Neural progenitor cell (in vitro differentiated cells): ENCODE data around the gene FAM118B. TPM values are rescaled to one million over a fixed set of nuclear protein-coding genes. Genes with fewer than 3 reads are reported as not detected.

Experiments
- DNase-seq: peaks from one replicate; pipeline ENCODE4 v3.0.0-alpha.2; 2016; ENCODE audit warnings: low spot score
- H2AFZ ChIP-seq: fragments of 200-600 bp; sonication (generic); replicated peaks from 2 replicates; pipeline ENCODE4 v1.6.1; 2016; ENCODE audit warnings: antibody characterized with exemption
- H3F3A ChIP-seq: fragments of 200-600 bp; sonication (generic); 2 replicates; pipeline ENCODE4 v1.6.1; 2016; ENCODE audit warnings: antibody characterized with exemption, low read depth
- H3K27ac ChIP-seq: fragments of 200-600 bp; sonication (generic); 2 replicates; pipeline ENCODE4 v1.5.1; 2016; ENCODE audit warnings: mild to moderate bottlenecking
- H3K27me3 ChIP-seq: fragments of 200-600 bp; sonication (generic); 2 replicates; pipeline ENCODE4 v1.6.1; 2016; ENCODE audit warnings: mild to moderate bottlenecking, moderate library complexity
- H3K36me3 ChIP-seq: fragments of 200-600 bp; sonication (generic); 2 replicates; pipeline ENCODE4 v1.5.1; 2016
- H3K4me1 ChIP-seq: fragments of 200-600 bp; sonication (generic); 2 replicates; pipeline ENCODE4 v1.6.1; 2016; ENCODE audit warnings: mixed run types
- H3K4me2 ChIP-seq: fragments of 200-600 bp; sonication (generic); 2 replicates; pipeline ENCODE4 v1.6.1; 2016
- H3K4me3 ChIP-seq: fragments of 200-600 bp; sonication (generic); 2 replicates; pipeline ENCODE4 v1.5.1; 2016
- H3K79me2 ChIP-seq: fragments of 200-600 bp; sonication (generic); 2 replicates; pipeline ENCODE4 v1.6.1; 2016; ENCODE audit warnings: low read depth
- H3K9ac ChIP-seq: fragments of 200-600 bp; sonication (generic); 2 replicates; pipeline ENCODE4 v1.6.1; 2016
- H3K9me3 ChIP-seq: fragments of 200-600 bp; sonication (generic); 2 replicates; pipeline ENCODE4 v1.5.1; 2016; ENCODE audit warnings: low read depth
- H4K20me1 ChIP-seq: fragments of 200-600 bp; sonication (generic); 2 replicates; pipeline ENCODE4 v1.6.1; 2016; ENCODE audit warnings: low read depth
- H3K27ac Mint-ChIP-seq: 3 replicates; pipeline ENCODE4 v1.8.0; 2021; ENCODE audit warnings: mixed read lengths
- H3K27me3 Mint-ChIP-seq: 2 replicates; pipeline ENCODE4 v1.8.0; 2022; ENCODE audit warnings: low read depth, mild to moderate bottlenecking, inconsistent platforms, moderate library complexity, mixed read lengths; ENCODE audit not compliant: insufficient read depth
- H3K36me3 Mint-ChIP-seq: 3 replicates; pipeline ENCODE4 v1.8.0; 2021; ENCODE audit warnings: mixed read lengths
- H3K4me1 Mint-ChIP-seq: 3 replicates; pipeline ENCODE4 v1.8.0; 2021; ENCODE audit warnings: mixed read lengths
- H3K4me3 Mint-ChIP-seq: 3 replicates; pipeline ENCODE4 v1.8.0; 2021; ENCODE audit warnings: mild to moderate bottlenecking, moderate library complexity, mixed read lengths
- H3K9me3 Mint-ChIP-seq: 3 replicates; pipeline ENCODE4 v1.8.0; 2020; ENCODE audit warnings: mixed read lengths
- CTCF ChIP-seq: fragments of 200-600 bp; sonication (generic); IDR thresholded peaks from 2 replicates; pipeline ENCODE4 v1.5.1; 2017; ENCODE audit warnings: antibody characterized with exemption, mild to moderate bottlenecking
- EZH2 ChIP-seq: fragments of 200-600 bp; sonication (generic); IDR thresholded peaks from 2 replicates; pipeline ENCODE4 v1.6.1; 2017; ENCODE audit warnings: antibody characterized with exemption, mild to moderate bottlenecking, moderate library complexity
- EZH2phosphoT487 ChIP-seq: fragments of 200-600 bp; sonication (generic); IDR thresholded peaks from 2 replicates; pipeline ENCODE4 v1.6.1; 2017; ENCODE audit warnings: antibody characterized with exemption
- total RNA-seq: library from RNA; depleted of rRNA; stranded (reverse); fragments of >200 nt; gene quantifications from 2 replicates; pipeline ENCODE4 v1.2.3, GENCODE V29; 2015; ENCODE audit warnings: low replicate concordance

FAM118B gene
- total RNA-seq, 1 donor from 2014 or later, result 43.2 TPM

DNA sequence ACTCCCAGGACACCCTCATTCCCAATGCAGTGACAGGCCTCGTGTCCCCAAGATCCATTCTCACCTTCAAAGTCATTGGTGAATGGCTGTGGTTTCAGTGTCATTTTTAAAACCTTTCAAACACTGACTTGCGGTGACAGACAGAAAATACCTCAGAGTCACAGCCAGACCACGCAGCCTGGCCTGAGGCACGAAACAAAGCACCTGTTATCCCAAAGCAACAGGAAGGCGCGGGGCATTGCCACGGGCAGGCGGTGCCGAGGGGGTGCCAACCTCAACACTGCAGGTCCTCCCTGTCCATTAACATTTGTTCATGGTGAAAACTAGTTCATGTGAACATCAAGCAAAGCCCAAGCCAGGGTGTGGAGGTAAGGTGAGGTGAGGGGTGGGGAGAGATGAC, 38.3 kb upstream of the FAM118B start:
- H3K36me3 ChIP-seq, result no peaks in the 10 kb centered on the region
- Mint-ChIP-seq H3K27me3 (peaks cover 6% of the 10 kb centered on the region), H3K4me3 (no peak overlapping the region), H3K27ac (no peak overlapping the region), H3K36me3 (no peaks in the 10 kb centered on the region), H3K4me1 (peaks cover 10% of the 10 kb centered on the region), H3K9me3 (peaks cover 4% of the 10 kb centered on the region)
- no peak for TF ChIP-seq CTCF
- TF ChIP-seq EZH2, result no peak
- no peak for TF ChIP-seq EZH2phosphoT487
- H3K79me2 ChIP-seq, result no peaks in the 10 kb centered on the region
- no peaks in the 10 kb centered on the region for H3F3A ChIP-seq
- H3K4me2 ChIP-seq, result no peak overlapping the region
- no peak overlapping the region for H2AFZ ChIP-seq
- H3K27me3 ChIP-seq, result no peaks in the 10 kb centered on the region
- H3K9me3 ChIP-seq, result no peaks in the 10 kb centered on the region
- H3K9ac ChIP-seq, result no peak overlapping the region
- H3K27ac ChIP-seq, result no peak overlapping the region
- H3K4me3 ChIP-seq, result no peak overlapping the region
- DNase-seq, result no peak
- H4K20me1 ChIP-seq, result no peaks in the 10 kb centered on the region
- no peaks in the 10 kb centered on the region for H3K4me1 ChIP-seq

DNA sequence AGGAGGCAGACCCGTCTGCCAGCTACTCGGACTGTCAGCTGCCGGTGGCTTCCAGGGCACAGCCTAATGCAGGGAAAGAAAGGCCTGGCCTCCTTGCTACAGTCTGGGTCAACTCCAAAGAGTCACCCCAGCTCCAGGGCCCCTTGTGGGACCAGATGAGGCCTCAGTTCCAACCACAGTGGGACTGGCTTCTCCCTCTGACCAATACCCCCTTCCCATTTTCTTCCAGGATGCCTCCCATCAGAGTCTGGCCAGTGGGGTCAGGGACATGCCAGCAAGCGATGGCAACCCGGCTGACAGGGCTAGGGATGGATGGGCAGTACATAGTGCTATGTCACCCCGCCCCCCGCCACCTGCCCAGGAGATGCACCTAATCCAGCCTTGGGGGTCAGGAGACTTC, 36.8 kb upstream of the FAM118B start:
- Mint-ChIP-seq H3K27ac (no peak overlapping the region), H3K4me1 (peaks cover 10% of the 10 kb centered on the region), H3K4me3 (no peak overlapping the region), H3K9me3 (peaks cover under 1% of the 10 kb centered on the region), H3K36me3 (no peaks in the 10 kb centered on the region), H3K27me3 (peaks cover 3% of the 10 kb centered on the region)
- H3K27me3 ChIP-seq, result no peaks in the 10 kb centered on the region
- H3K4me2 ChIP-seq, result no peak overlapping the region
- H3K4me1 ChIP-seq, result no peaks in the 10 kb centered on the region
- H3K27ac ChIP-seq, result no peak overlapping the region
- no peaks in the 10 kb centered on the region for H4K20me1 ChIP-seq
- no peaks in the 10 kb centered on the region for H3K9me3 ChIP-seq
- TF ChIP-seq CTCF, result no peak
- TF ChIP-seq EZH2phosphoT487, result no peak
- no peak for TF ChIP-seq EZH2
- H2AFZ ChIP-seq, result no peak overlapping the region
- no peaks in the 10 kb centered on the region for H3K36me3 ChIP-seq
- H3K79me2 ChIP-seq, result no peaks in the 10 kb centered on the region
- no peak overlapping the region for H3K4me3 ChIP-seq
- H3F3A ChIP-seq, result no peaks in the 10 kb centered on the region
- no peak overlapping the region for H3K9ac ChIP-seq
- DNase-seq, result no peak

DNA sequence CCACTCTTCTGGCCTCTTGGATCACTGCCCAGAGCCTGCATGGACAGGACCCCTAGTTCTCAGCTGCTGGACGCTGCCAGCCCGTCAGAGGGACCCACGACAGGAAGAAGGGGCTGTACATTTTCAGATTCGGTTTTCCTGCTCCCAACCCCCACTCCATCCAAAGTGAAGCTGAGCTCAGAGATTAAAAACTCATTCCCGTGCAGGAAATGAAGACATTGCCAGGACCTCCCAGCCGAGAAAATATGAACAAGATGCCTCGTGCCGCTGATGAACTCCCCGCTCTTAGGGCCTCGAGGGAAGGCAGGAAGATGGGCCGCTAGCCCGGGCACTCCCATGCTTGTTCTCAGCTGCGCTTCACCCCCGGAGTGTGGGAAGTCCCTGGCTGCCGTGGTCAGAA, 36.2 kb upstream of the FAM118B start:
- H3K4me1 ChIP-seq, result no peaks in the 10 kb centered on the region
- no peak overlapping the region for H3K27ac ChIP-seq
- peaks cover 3% of the 10 kb centered on the region for H3K9me3 Mint-ChIP-seq
- no peaks in the 10 kb centered on the region for H3K27me3 ChIP-seq
- H2AFZ ChIP-seq, result no peak overlapping the region
- peaks cover 3% of the 10 kb centered on the region for H3K27me3 Mint-ChIP-seq
- H3F3A ChIP-seq, result no peaks in the 10 kb centered on the region
- peaks cover 3% of the 10 kb centered on the region for H3K36me3 Mint-ChIP-seq
- TF ChIP-seq EZH2 (no peak), CTCF (no peak), EZH2phosphoT487 (no peak)
- H3K9ac ChIP-seq, result no peak overlapping the region
- no peak overlapping the region for H3K4me3 ChIP-seq
- no peak overlapping the region for H3K4me2 ChIP-seq
- no peak for DNase-seq
- H4K20me1 ChIP-seq, result no peaks in the 10 kb centered on the region
- H3K79me2 ChIP-seq, result no peaks in the 10 kb centered on the region
- peaks cover 10% of the 10 kb centered on the region for H3K4me1 Mint-ChIP-seq
- H3K9me3 ChIP-seq, result no peaks in the 10 kb centered on the region
- no peak overlapping the region for H3K27ac Mint-ChIP-seq
- H3K36me3 ChIP-seq, result no peaks in the 10 kb centered on the region
- no peak overlapping the region for H3K4me3 Mint-ChIP-seq
